PC-9 (cell line): Measurements from ENCODE around the gene OSMR. TPM values are rescaled to one million over a fixed set of nuclear protein-coding genes. Genes with fewer than 3 reads are reported as not detected.

Experiments
- BruUV-seq: library from RNA; stranded (reverse); fragments of 400-500 nt; replicated peaks from 2 replicates; lab custom pipeline; 2021; lab: Mats Ljungman, UMichigan
- CTCF ChIA-PET: fragments of 300-600 bp; sonication (Branson Sonifier 250); formaldehyde crosslinking; loops from one replicate; lab custom pipeline; 2022; ENCODE audit warnings: antibody characterized with exemption; lab: Charles Lee
- POLR2A ChIA-PET: fragments of 300-600 bp; sonication (Branson Sonifier 250); formaldehyde crosslinking; loops from one replicate; lab custom pipeline; 2022; ENCODE audit warnings: antibody characterized with exemption; ENCODE audit not compliant: unreplicated experiment; lab: Charles Lee
- DNase-seq, 2 experiments: peaks; one replicate each; pipeline versions ENCODE4 v3.0.0 to v3.0.0-alpha.2; 2015 to 2022; ENCODE audit warnings: mixed read lengths in 1 of 2
- H2AFZ ChIP-seq: fragments of 200-600 bp; sonication (generic); 2 replicates; pipeline ENCODE4 v1.8.1; 2017; ENCODE audit warnings: antibody characterized with exemption
- H3F3A ChIP-seq: fragments of 200-600 bp; sonication (generic); 2 replicates; pipeline ENCODE4 v1.8.1; 2017; ENCODE audit warnings: antibody characterized with exemption, mild to moderate bottlenecking, low read depth; ENCODE audit not compliant: insufficient read depth
- H3K27ac ChIP-seq: fragments of 200-600 bp; sonication (generic); 2 replicates; pipeline ENCODE4 v1.6.1; 2016; ENCODE audit warnings: mixed run types
- H3K27me3 ChIP-seq: fragments of 200-600 bp; sonication (generic); 2 replicates; pipeline ENCODE4 v1.6.1; 2016; ENCODE audit warnings: low read depth, mixed run types; ENCODE audit not compliant: insufficient read depth
- H3K36me3 ChIP-seq: fragments of 200-600 bp; sonication (generic); 2 replicates; pipeline ENCODE4 v1.6.1; 2016; ENCODE audit warnings: low read depth, mixed run types
- H3K4me1 ChIP-seq: fragments of 200-600 bp; sonication (generic); replicated peaks from 2 replicates; pipeline ENCODE4 v1.6.1; 2016; ENCODE audit warnings: mixed run types; ENCODE audit not compliant: insufficient read depth
- H3K4me2 ChIP-seq: fragments of 200-600 bp; sonication (generic); 2 replicates; pipeline ENCODE4 v1.6.1; 2017; ENCODE audit warnings: mixed run types
- H3K4me3 ChIP-seq: fragments of 200-600 bp; sonication (generic); 2 replicates; pipeline ENCODE4 v1.6.1; 2016; ENCODE audit warnings: mixed run types
- H3K79me2 ChIP-seq: fragments of 200-600 bp; sonication (generic); 2 replicates; pipeline ENCODE4 v1.6.1; 2017; ENCODE audit warnings: low read depth, mixed run types
- H3K9me2 ChIP-seq: fragments of 200-600 bp; sonication (generic); 2 replicates; pipeline ENCODE4 v1.8.1; 2017; ENCODE audit warnings: mild to moderate bottlenecking; ENCODE audit not compliant: insufficient read depth
- H3K9me3 ChIP-seq: fragments of 200-600 bp; sonication (generic); 2 replicates; pipeline ENCODE4 v1.8.1; 2016; ENCODE audit warnings: low read depth; ENCODE audit not compliant: insufficient read depth
- H4K20me1 ChIP-seq: fragments of 200-600 bp; sonication (generic); 2 replicates; pipeline ENCODE4 v1.8.1; 2017; ENCODE audit not compliant: insufficient read depth
- EZH2 ChIP-seq: fragments of 200-600 bp; sonication (generic); IDR thresholded peaks from 2 replicates; pipeline ENCODE4 v1.8.0; 2017; ENCODE audit warnings: antibody characterized with exemption, low read depth
- intact Hi-C: fragments of 100-400 bp; cut with micrococcal nuclease; formaldehyde crosslinking; loops from one replicate; pipeline ENCODE4 v1.10.0; 2022; ENCODE audit not compliant: unreplicated experiment
- total RNA-seq: library from RNA; stranded (reverse); gene quantifications from 2 replicates; pipeline ENCODE4 v1.2.3, GENCODE V29; 2021
- TF ChIP-seq, protein P1 (sequence below): fragments of 200-600 bp; sonication (generic); conservative IDR thresholded peaks from 2 replicates; pipeline ENCODE4 v1.6.1; 2017; ENCODE audit warnings: mixed run types, antibody characterized with exemption, mild to moderate bottlenecking, moderate library complexity

Gene OSMR
- total RNA-seq, 1 experiment from 2014 or later = 65.4 TPM

GRCh38 chr5:38830521-38831051 lies 15.2 kb upstream of the OSMR start:
- H3K27ac ChIP-seq = peak overlapping the region; percentile 17; the same call in 1 of the 2 replicates
- CTCF ChIA-PET = no interaction called here
- H3K4me3 ChIP-seq = no peak overlapping the region
- 0 out of 2 replicates have a peak, but pooled peaks cover 9% of the 10 kb centered on the region for H3K9me3 ChIP-seq
- peak overlapping the region; percentile 34 for H3K4me2 ChIP-seq
- BruUV-seq = no TSS peak
- H2AFZ ChIP-seq = no peak overlapping the region
- H4K20me1 ChIP-seq = no peaks in the 10 kb centered on the region
- peaks cover 18% of the 10 kb centered on the region for H3K4me1 ChIP-seq
- peak in 1 of 2 experiments; percentile 76 for DNase-seq
- POLR2A ChIA-PET = interaction anchor here (0.5 to 0.6 kb wide), 2 partner anchors 14 to 304 kb away, joined by 4 to 18 read pairs; no protein-coding TSS in a partner anchor
- TF ChIP-seq EZH2 = no peak
- TF ChIP-seq, protein P1, sequence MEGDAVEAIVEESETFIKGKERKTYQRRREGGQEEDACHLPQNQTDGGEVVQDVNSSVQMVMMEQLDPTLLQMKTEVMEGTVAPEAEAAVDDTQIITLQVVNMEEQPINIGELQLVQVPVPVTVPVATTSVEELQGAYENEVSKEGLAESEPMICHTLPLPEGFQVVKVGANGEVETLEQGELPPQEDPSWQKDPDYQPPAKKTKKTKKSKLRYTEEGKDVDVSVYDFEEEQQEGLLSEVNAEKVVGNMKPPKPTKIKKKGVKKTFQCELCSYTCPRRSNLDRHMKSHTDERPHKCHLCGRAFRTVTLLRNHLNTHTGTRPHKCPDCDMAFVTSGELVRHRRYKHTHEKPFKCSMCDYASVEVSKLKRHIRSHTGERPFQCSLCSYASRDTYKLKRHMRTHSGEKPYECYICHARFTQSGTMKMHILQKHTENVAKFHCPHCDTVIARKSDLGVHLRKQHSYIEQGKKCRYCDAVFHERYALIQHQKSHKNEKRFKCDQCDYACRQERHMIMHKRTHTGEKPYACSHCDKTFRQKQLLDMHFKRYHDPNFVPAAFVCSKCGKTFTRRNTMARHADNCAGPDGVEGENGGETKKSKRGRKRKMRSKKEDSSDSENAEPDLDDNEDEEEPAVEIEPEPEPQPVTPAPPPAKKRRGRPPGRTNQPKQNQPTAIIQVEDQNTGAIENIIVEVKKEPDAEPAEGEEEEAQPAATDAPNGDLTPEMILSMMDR = no peak
- no peaks in the 10 kb centered on the region for H3K27me3 ChIP-seq
- H3F3A ChIP-seq = peaks cover 10% of the 10 kb centered on the region; the same call in 1 of the 2 replicates
- H3K36me3 ChIP-seq = peaks cover 27% of the 10 kb centered on the region
- intact Hi-C loops = loop anchor here (1.0 kb wide), 1 partner anchor 92 kb away; no protein-coding TSS in a partner anchor
- H3K9me2 ChIP-seq = no peaks in the 10 kb centered on the region
- peaks cover 3% of the 10 kb centered on the region; the same call in 1 of the 2 replicates for H3K79me2 ChIP-seq

DNA sequence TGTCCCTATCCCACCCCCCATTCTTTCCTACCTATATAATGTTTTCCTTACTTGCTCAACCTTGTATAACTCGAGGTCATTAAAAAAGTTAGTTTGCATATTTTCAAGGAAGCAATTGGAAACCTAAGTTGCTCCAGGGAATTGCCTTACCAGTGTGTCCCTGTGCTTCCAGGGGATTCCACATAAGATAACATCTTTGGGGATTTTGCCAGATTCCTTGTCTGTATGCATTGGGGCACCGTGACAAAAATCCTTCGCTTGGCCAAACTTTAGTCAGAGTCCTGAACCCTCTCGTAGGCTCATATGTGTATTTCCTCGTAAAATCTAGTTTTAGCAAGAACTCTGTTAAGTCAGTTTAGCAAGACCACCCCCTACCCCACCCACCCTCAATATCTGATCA lies 14.7 kb upstream of the OSMR start:
- peaks cover 18% of the 10 kb centered on the region for H3K4me1 ChIP-seq
- POLR2A ChIA-PET = no interaction called here
- H2AFZ ChIP-seq = no peak overlapping the region
- H3K9me2 ChIP-seq = no peaks in the 10 kb centered on the region
- no peaks in the 10 kb centered on the region for H4K20me1 ChIP-seq
- H3K4me3 ChIP-seq = no peak overlapping the region
- intact Hi-C loops = loop anchor here (1.0 kb wide), 1 partner anchor 91 kb away; no protein-coding TSS in a partner anchor
- H3K9me3 ChIP-seq = 0 out of 2 replicates have a peak, but pooled peaks cover 9% of the 10 kb centered on the region
- H3K27ac ChIP-seq = 0 out of 2 replicates have a peak overlapping the region, but pooled peaks have one; percentile 17
- peaks cover 10% of the 10 kb centered on the region; the same call in 1 of the 2 replicates for H3F3A ChIP-seq
- BruUV-seq = no TSS peak
- peaks cover 3% of the 10 kb centered on the region; the same call in 1 of the 2 replicates for H3K79me2 ChIP-seq
- H3K27me3 ChIP-seq = no peaks in the 10 kb centered on the region
- H3K36me3 ChIP-seq = peaks cover 29% of the 10 kb centered on the region
- peak overlapping the region; percentile 34 for H3K4me2 ChIP-seq
- TF ChIP-seq, protein P1 = no peak
- TF ChIP-seq EZH2 = no peak
- CTCF ChIA-PET = no interaction called here
- DNase-seq = no peak

GRCh38 chr5:38831909-38832308 lies 13.9 kb upstream of the OSMR start:
- no peak overlapping the region for H3K27ac ChIP-seq
- peaks cover 18% of the 10 kb centered on the region for H3K4me1 ChIP-seq
- H3K36me3 ChIP-seq = peaks cover 26% of the 10 kb centered on the region
- BruUV-seq = no TSS peak
- TF ChIP-seq EZH2 = no peak
- TF ChIP-seq, protein P1 = peak; percentile 75
- no peaks in the 10 kb centered on the region for H3K27me3 ChIP-seq
- no peak overlapping the region for H2AFZ ChIP-seq
- H3K4me3 ChIP-seq = no peak overlapping the region
- H3K9me3 ChIP-seq = 0 out of 2 replicates have a peak, but pooled peaks cover 9% of the 10 kb centered on the region
- peaks cover 3% of the 10 kb centered on the region; the same call in 1 of the 2 replicates for H3K79me2 ChIP-seq
- POLR2A ChIA-PET = interaction anchor here (0.7 kb wide), 1 partner anchor 86 kb away, joined by 3 read pairs; no protein-coding TSS in a partner anchor
- H3K9me2 ChIP-seq = no peaks in the 10 kb centered on the region
- no peak for DNase-seq
- H3K4me2 ChIP-seq = no peak overlapping the region
- no peaks in the 10 kb centered on the region for H4K20me1 ChIP-seq
- CTCF ChIA-PET = interaction anchor here (0.6 kb wide), 1 partner anchor 21 kb away, joined by 3 read pairs; no protein-coding TSS in a partner anchor
- peaks cover 10% of the 10 kb centered on the region; the same call in 1 of the 2 replicates for H3F3A ChIP-seq
- intact Hi-C loops = loop anchor here (1.0 kb wide), 1 partner anchor 90 kb away; no protein-coding TSS in a partner anchor
